Neural cell (in vitro differentiated cells): Measurements from ENCODE around the gene BMP10. TPM values are rescaled to one million over a fixed set of nuclear protein-coding genes. Genes with fewer than 3 reads are reported as not detected.

Experiments
- H2AFZ ChIP-seq: fragments of 200-600, 300-800 bp; sonication (generic), shearing (Covaris generic); 2 replicates; pipeline ENCODE4 v1.6.0; 2014; ENCODE audit warnings: low read depth, mild to moderate bottlenecking, antibody characterized with exemption, low read length, moderate library complexity
- H3F3A ChIP-seq: fragments of 200-600 bp; shearing (Covaris generic); 2 replicates; pipeline ENCODE4 v1.6.1; 2016; ENCODE audit warnings: mild to moderate bottlenecking, moderate library complexity, mixed read lengths, antibody characterized with exemption, low read length; ENCODE audit not compliant: insufficient read depth, poor library complexity, severe bottlenecking
- H3K27ac ChIP-seq: fragments of 200-600, 300-800 bp; sonication (generic), shearing (Covaris generic); 2 replicates; pipeline ENCODE4 v1.5.1; 2014; ENCODE audit warnings: mild to moderate bottlenecking, low read length, moderate library complexity
- H3K27me3 ChIP-seq: fragments of 300-800, 200-600 bp; sonication (generic), shearing (Covaris generic); 2 replicates; pipeline ENCODE4 v1.6.0; 2014; ENCODE audit warnings: mild to moderate bottlenecking, low read depth, low read length, moderate library complexity; ENCODE audit not compliant: insufficient read depth
- H3K36me3 ChIP-seq: fragments of 300-800, 200-600 bp; sonication (generic), shearing (Covaris generic); 2 replicates; pipeline ENCODE4 v1.5.1; 2014; ENCODE audit warnings: mild to moderate bottlenecking, antibody characterized with exemption, low read length, moderate library complexity; ENCODE audit not compliant: insufficient read depth
- H3K4me2 ChIP-seq: fragments of 300-800, 200-600 bp; sonication (generic), shearing (Covaris generic); 2 replicates; pipeline ENCODE4 v1.6.0; 2014; ENCODE audit warnings: mild to moderate bottlenecking, low read length
- H3K4me3 ChIP-seq: fragments of 300-800, 200-600 bp; sonication (generic), shearing (Covaris generic); 2 replicates; pipeline ENCODE4 v1.5.1; 2014; ENCODE audit warnings: mild to moderate bottlenecking, low read length, moderate library complexity
- H3K79me2 ChIP-seq: fragments of 200-600 bp; shearing (Covaris generic); replicated peaks from 2 replicates; pipeline ENCODE4 v1.6.0; 2014; ENCODE audit warnings: mild to moderate bottlenecking, low read length, moderate library complexity; ENCODE audit not compliant: insufficient read depth
- H3K9ac ChIP-seq: fragments of 300-800, 200-600 bp; sonication (generic), shearing (Covaris generic); 2 replicates; pipeline ENCODE4 v1.6.1; 2016; ENCODE audit warnings: mild to moderate bottlenecking, low read length, mixed read lengths
- H3K9me2 ChIP-seq: fragments of 200-600 bp; shearing (Covaris generic); 2 replicates; pipeline ENCODE4 v1.6.1; 2016; ENCODE audit warnings: mild to moderate bottlenecking, low read length, mixed read lengths; ENCODE audit not compliant: insufficient read depth
- H3K9me3 ChIP-seq: fragments of 200-600, 300-800 bp; sonication (generic), shearing (Covaris generic); 2 replicates; pipeline ENCODE4 v1.6.1; 2016; ENCODE audit warnings: mild to moderate bottlenecking, mixed run types, low read length, moderate library complexity, mixed read lengths
- H4K20me1 ChIP-seq: fragments of 200-600 bp; shearing (Covaris generic); 2 replicates; pipeline ENCODE4 v1.6.1; 2016; ENCODE audit warnings: mild to moderate bottlenecking, mixed run types; ENCODE audit not compliant: insufficient read depth
- EP300 ChIP-seq: fragments of 450-650 bp; conservative IDR thresholded peaks from 2 replicates; pipeline ENCODE4 v1.6.1; 2014; ENCODE audit warnings: antibody characterized with exemption, mild to moderate bottlenecking, moderate library complexity; ENCODE audit not compliant: poor library complexity, severe bottlenecking
- EZH2 ChIP-seq: fragments of 200-600, 300-800 bp; shearing (Covaris generic), sonication (generic); IDR thresholded peaks from 2 replicates; pipeline ENCODE4 v1.6.1; 2014; ENCODE audit warnings: antibody characterized with exemption, low read length, borderline replicate concordance, mild to moderate bottlenecking; ENCODE audit not compliant: insufficient read depth, poor library complexity, severe bottlenecking
- MXI1 ChIP-seq: fragments of 450-650 bp; conservative IDR thresholded peaks from 2 replicates; pipeline ENCODE4 v1.6.1; 2014; ENCODE audit warnings: antibody characterized with exemption, mild to moderate bottlenecking; ENCODE audit not compliant: poor library complexity, severe bottlenecking
- POLR2AphosphoS5 ChIP-seq: IDR thresholded peaks from 2 replicates; pipeline ENCODE4 v1.6.1; 2012
- RAD21 ChIP-seq: fragments of 450-650 bp; conservative IDR thresholded peaks from 2 replicates; pipeline ENCODE4 v1.6.1; 2014; ENCODE audit warnings: antibody characterized with exemption, mild to moderate bottlenecking, moderate library complexity
- SMC3 ChIP-seq: fragments of 450-650 bp; conservative IDR thresholded peaks from 2 replicates; pipeline ENCODE4 v1.6.1; 2014; ENCODE audit warnings: antibody characterized with exemption, mild to moderate bottlenecking, moderate library complexity; ENCODE audit not compliant: poor library complexity
- TAF1 ChIP-seq: IDR thresholded peaks from 2 replicates; pipeline ENCODE4 v1.6.1; 2012; ENCODE audit warnings: low read depth
- polyA plus RNA-seq: library from polyadenylated mRNA; depleted of rRNA; stranded (reverse); fragments of >200 nt; gene quantifications from 2 replicates; pipeline ENCODE4 v1.2.3, GENCODE V29; 2014
- TF ChIP-seq, protein P1 (sequence below): IDR thresholded peaks from 2 replicates; pipeline ENCODE4 v1.6.1; 2012; ENCODE audit warnings: borderline replicate concordance
- TF ChIP-seq, protein P2 (sequence below): fragments of 450-650 bp; IDR thresholded peaks from 2 replicates; pipeline ENCODE4 v1.5.1; 2014; ENCODE audit warnings: antibody characterized with exemption, mild to moderate bottlenecking, moderate library complexity; ENCODE audit not compliant: poor library complexity, severe bottlenecking

BMP10 gene
- polyA plus RNA-seq, 1 donor from 2014 or later: not detected

DNA sequence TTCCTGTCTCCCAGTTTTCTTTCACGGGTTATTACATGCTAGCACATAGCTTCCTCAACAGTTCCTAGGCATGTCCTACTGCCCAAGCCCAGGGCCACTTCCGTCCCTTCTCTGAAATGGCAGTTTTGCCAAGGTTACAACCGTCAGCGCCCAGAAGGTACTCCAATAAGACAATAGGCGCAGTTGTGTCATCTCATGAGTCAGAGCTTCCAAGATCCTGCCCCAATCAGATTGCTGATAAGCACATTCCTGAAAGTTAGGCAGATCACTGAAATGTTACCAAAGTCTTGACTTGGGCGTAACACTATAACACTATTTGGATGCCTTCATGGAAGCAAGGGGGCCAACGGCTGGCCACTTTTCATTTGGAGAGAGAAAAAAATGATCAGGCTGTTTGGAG is 47.3 kb upstream of the BMP10 start:
- Histone ChIP-seq H3F3A (no peaks in the 10 kb centered on the region), H3K4me3 (no peak overlapping the region), H3K9me2 (no peaks in the 10 kb centered on the region), H3K79me2 (no peaks in the 10 kb centered on the region), H3K36me3 (no peaks in the 10 kb centered on the region), H3K4me2 (no peak overlapping the region), H2AFZ (no peak overlapping the region), H3K27me3 (no peaks in the 10 kb centered on the region), H3K9ac (no peak overlapping the region), H3K9me3 (no peaks in the 10 kb centered on the region), H4K20me1 (no peaks in the 10 kb centered on the region), H3K27ac (no peak overlapping the region)
- no peak for TF ChIP-seq EP300

DNA sequence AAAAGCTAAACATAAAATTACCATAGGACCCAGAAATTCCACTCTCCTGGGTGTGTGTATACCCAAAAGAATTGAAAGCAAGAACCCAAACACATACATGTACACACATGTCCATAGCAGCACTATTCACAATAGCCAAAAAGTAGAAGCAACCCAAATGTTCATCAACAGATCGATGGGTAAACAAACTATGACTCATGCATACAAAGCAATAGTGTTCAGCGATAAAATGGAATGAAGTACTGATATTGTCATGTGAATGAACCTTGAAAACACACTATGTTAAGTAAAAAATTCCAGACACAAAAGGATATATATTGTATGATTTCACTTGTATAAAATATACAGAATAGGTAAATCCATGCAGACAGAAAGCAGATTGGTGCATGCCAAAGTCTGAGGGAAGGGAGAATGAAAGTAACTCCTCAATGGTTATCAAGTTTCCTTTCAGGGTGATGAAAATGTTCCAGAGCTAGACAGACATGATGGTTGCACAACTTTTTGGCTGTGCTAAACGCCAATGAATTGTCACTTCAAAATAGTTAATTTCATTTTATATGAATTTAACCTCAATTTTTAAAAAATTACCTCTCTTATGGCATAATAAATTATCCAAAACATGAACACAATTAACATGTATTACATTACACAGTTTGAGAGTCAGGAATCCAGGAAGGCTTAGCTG is 46.0 kb upstream of the BMP10 start:
- Histone ChIP-seq H2AFZ (no peak overlapping the region), H3F3A (no peaks in the 10 kb centered on the region), H3K9me2 (no peaks in the 10 kb centered on the region), H3K4me3 (no peak overlapping the region), H3K9me3 (no peaks in the 10 kb centered on the region), H3K9ac (no peak overlapping the region), H3K27ac (no peak overlapping the region), H3K36me3 (no peaks in the 10 kb centered on the region), H3K27me3 (no peaks in the 10 kb centered on the region), H4K20me1 (no peaks in the 10 kb centered on the region), H3K79me2 (no peaks in the 10 kb centered on the region), H3K4me2 (no peak overlapping the region)
- TF ChIP-seq TAF1 (no peak), EZH2 (no peak), RAD21 (no peak), POLR2AphosphoS5 (no peak), SMC3 (no peak), MXI1 (no peak), EP300 (no peak)
- TF ChIP-seq, protein P1, sequence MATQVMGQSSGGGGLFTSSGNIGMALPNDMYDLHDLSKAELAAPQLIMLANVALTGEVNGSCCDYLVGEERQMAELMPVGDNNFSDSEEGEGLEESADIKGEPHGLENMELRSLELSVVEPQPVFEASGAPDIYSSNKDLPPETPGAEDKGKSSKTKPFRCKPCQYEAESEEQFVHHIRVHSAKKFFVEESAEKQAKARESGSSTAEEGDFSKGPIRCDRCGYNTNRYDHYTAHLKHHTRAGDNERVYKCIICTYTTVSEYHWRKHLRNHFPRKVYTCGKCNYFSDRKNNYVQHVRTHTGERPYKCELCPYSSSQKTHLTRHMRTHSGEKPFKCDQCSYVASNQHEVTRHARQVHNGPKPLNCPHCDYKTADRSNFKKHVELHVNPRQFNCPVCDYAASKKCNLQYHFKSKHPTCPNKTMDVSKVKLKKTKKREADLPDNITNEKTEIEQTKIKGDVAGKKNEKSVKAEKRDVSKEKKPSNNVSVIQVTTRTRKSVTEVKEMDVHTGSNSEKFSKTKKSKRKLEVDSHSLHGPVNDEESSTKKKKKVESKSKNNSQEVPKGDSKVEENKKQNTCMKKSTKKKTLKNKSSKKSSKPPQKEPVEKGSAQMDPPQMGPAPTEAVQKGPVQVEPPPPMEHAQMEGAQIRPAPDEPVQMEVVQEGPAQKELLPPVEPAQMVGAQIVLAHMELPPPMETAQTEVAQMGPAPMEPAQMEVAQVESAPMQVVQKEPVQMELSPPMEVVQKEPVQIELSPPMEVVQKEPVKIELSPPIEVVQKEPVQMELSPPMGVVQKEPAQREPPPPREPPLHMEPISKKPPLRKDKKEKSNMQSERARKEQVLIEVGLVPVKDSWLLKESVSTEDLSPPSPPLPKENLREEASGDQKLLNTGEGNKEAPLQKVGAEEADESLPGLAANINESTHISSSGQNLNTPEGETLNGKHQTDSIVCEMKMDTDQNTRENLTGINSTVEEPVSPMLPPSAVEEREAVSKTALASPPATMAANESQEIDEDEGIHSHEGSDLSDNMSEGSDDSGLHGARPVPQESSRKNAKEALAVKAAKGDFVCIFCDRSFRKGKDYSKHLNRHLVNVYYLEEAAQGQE: no peak
- TF ChIP-seq, protein P2, sequence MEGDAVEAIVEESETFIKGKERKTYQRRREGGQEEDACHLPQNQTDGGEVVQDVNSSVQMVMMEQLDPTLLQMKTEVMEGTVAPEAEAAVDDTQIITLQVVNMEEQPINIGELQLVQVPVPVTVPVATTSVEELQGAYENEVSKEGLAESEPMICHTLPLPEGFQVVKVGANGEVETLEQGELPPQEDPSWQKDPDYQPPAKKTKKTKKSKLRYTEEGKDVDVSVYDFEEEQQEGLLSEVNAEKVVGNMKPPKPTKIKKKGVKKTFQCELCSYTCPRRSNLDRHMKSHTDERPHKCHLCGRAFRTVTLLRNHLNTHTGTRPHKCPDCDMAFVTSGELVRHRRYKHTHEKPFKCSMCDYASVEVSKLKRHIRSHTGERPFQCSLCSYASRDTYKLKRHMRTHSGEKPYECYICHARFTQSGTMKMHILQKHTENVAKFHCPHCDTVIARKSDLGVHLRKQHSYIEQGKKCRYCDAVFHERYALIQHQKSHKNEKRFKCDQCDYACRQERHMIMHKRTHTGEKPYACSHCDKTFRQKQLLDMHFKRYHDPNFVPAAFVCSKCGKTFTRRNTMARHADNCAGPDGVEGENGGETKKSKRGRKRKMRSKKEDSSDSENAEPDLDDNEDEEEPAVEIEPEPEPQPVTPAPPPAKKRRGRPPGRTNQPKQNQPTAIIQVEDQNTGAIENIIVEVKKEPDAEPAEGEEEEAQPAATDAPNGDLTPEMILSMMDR: no peak

DNA sequence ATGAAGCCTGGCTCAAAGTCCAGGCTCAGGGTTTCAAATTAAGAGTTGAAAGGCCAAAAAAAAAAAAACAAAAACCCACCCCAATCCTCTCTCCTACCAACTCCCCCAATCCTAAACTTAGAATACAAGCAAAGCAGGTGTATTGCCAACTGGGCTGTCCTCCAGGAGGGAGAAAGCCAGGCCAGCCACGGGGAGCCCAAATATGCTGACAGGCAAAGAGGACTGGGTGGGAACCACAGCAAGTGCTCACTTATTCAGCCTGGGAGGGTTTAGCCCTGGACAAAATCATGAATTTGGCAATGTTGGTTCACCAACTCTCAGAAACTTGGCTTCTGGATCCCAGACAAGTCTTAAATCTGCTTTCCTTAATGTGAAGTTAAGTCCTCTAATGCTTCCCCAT is 45.0 kb upstream of the BMP10 start:
- H3K4me2 ChIP-seq: no peak overlapping the region
- no peak overlapping the region for H3K9ac ChIP-seq
- no peaks in the 10 kb centered on the region for H4K20me1 ChIP-seq
- H3K9me2 ChIP-seq: no peaks in the 10 kb centered on the region
- H2AFZ ChIP-seq: no peak overlapping the region
- no peaks in the 10 kb centered on the region for H3F3A ChIP-seq
- no peaks in the 10 kb centered on the region for H3K9me3 ChIP-seq
- no peak for TF ChIP-seq MXI1
- no peaks in the 10 kb centered on the region for H3K36me3 ChIP-seq
- H3K27ac ChIP-seq: no peak overlapping the region
- H3K79me2 ChIP-seq: no peaks in the 10 kb centered on the region
- no peaks in the 10 kb centered on the region for H3K27me3 ChIP-seq
- no peak overlapping the region for H3K4me3 ChIP-seq
